Activated B cell treated with CpG ODN at 0.5 μM for 24 hours (primary cell): ENCODE data around the gene CTNNB1. TPM values are rescaled to one million over a fixed set of nuclear protein-coding genes. Genes with fewer than 3 reads are reported as not detected.

Experiments
- ATAC-seq: fragments of 200-7000 bp; cut with Tn5 transposase; one replicate; pipeline ENCODE4 v1.10.0; 2021; ENCODE audit warnings: low read depth, mild to moderate bottlenecking, moderate library complexity
- CTCF ChIA-PET: fragments of 350-600 bp; sonication (Branson Sonifier 250); formaldehyde crosslinking; loops from one replicate; lab custom pipeline; 2021; ENCODE audit warnings: antibody characterized with exemption; lab: Charles Lee
- POLR2A ChIA-PET: fragments of 350-600 bp; sonication (Branson Sonifier 250); formaldehyde crosslinking; loops from one replicate; lab custom pipeline; 2021; ENCODE audit warnings: antibody characterized with exemption; lab: Charles Lee
- DNase-seq: peaks from one replicate; pipeline ENCODE4 v3.0.0; 2022
- H3K27ac Mint-ChIP-seq: one replicate; pipeline ENCODE4 v1.8.0; 2020; ENCODE audit warnings: mixed read lengths
- H3K27me3 Mint-ChIP-seq: one replicate; pipeline ENCODE4 v1.8.0; 2021; ENCODE audit warnings: mixed read lengths
- H3K36me3 Mint-ChIP-seq: one replicate; pipeline ENCODE4 v1.8.0; 2021; ENCODE audit warnings: low read depth, mixed read lengths
- H3K4me1 Mint-ChIP-seq: one replicate; pipeline ENCODE4 v1.8.0; 2021; ENCODE audit warnings: mixed read lengths
- H3K4me3 Mint-ChIP-seq: one replicate; pipeline ENCODE4 v1.8.0; 2020; ENCODE audit warnings: mild to moderate bottlenecking, mixed read lengths
- H3K9me3 Mint-ChIP-seq: one replicate; pipeline ENCODE4 v1.8.0; 2020; ENCODE audit warnings: mixed read lengths
- CTCF ChIP-seq: fragments of 200-600 bp; IDR thresholded peaks from one replicate; pipeline ENCODE4 v1.8.0; 2022; ENCODE audit warnings: antibody characterized with exemption, mild to moderate bottlenecking
- intact Hi-C: fragments of 100-400 bp; cut with micrococcal nuclease; formaldehyde crosslinking; loops from one replicate; pipeline ENCODE4 v1.15.1; 2024
- total RNA-seq: library from RNA; stranded (reverse); gene quantifications from 2 replicates; pipeline ENCODE4 v1.2.3, GENCODE V29; 2022

Gene CTNNB1
- total RNA-seq, 1 donor from 2014 or later, result 164 TPM

GRCh38 chr3:41241161-41241560 is 41.9 kb downstream of the CTNNB1 start:
- no peak for ATAC-seq
- intact Hi-C loops, result no loop called here
- Mint-ChIP-seq H3K36me3 (peaks cover 69% of the 10 kb centered on the region), H3K9me3 (no peaks in the 10 kb centered on the region), H3K4me3 (no peak overlapping the region), H3K27ac (no peak overlapping the region), H3K27me3 (no peaks in the 10 kb centered on the region), H3K4me1 (no peaks in the 10 kb centered on the region)
- ChIA-PET CTCF (no interaction called here), POLR2A (no interaction called here)
- TF ChIP-seq CTCF, result no peak
- DNase-seq, result no peak

GRCh38 chr3:41241800-41242571 is 42.7 kb downstream of the CTNNB1 start:
- no peak for DNase-seq
- ChIA-PET CTCF (no interaction called here), POLR2A (no interaction called here)
- Mint-ChIP-seq H3K27me3 (no peaks in the 10 kb centered on the region), H3K36me3 (peaks cover 61% of the 10 kb centered on the region), H3K4me1 (no peaks in the 10 kb centered on the region), H3K9me3 (no peaks in the 10 kb centered on the region), H3K27ac (no peak overlapping the region), H3K4me3 (no peak overlapping the region)
- no peak for ATAC-seq
- intact Hi-C loops, result no loop called here
- no peak for TF ChIP-seq CTCF

- no peak overlapping the region for H3K27ac Mint-ChIP-seq
- H3K27me3 Mint-ChIP-seq, result no peaks in the 10 kb centered on the region
- POLR2A ChIA-PET, result no interaction called here
- no peak overlapping the region for H3K4me3 Mint-ChIP-seq
- CTCF ChIA-PET, result interaction anchor here (1.4 kb wide), 1 partner anchor 658 kb away, joined by 3 read pairs; no protein-coding TSS in a partner anchor
- ATAC-seq (no peak), DNase-seq (no peak)
- intact Hi-C loops, result no loop called here
- no peak for TF ChIP-seq CTCF
- H3K9me3 Mint-ChIP-seq, result no peaks in the 10 kb centered on the region
- peaks cover 49% of the 10 kb centered on the region for H3K36me3 Mint-ChIP-seq
- no peaks in the 10 kb centered on the region for H3K4me1 Mint-ChIP-seq
Observed at GRCh38 chr3:41243183-41243582, 43.9 kb downstream of the CTNNB1 start.

- Mint-ChIP-seq H3K27me3 (no peaks in the 10 kb centered on the region), H3K4me1 (no peaks in the 10 kb centered on the region), H3K27ac (no peak overlapping the region), H3K4me3 (no peak overlapping the region), H3K9me3 (no peaks in the 10 kb centered on the region), H3K36me3 (peaks cover 33% of the 10 kb centered on the region)
- ChIA-PET POLR2A (no interaction called here), CTCF (interaction anchor here (1.4 kb wide), 1 partner anchor 660 kb away, joined by 3 read pairs; no protein-coding TSS in a partner anchor)
- ATAC-seq, result no peak
- TF ChIP-seq CTCF, result no peak
- intact Hi-C loops, result no loop called here
- no peak for DNase-seq
Observed at GRCh38 chr3:41244620-41245336, 45.5 kb downstream of the CTNNB1 start.
